A204.1 (cell line): ENCODE data around the gene TBCE.

ENCODE experiments used
- FAIRE-seq: peaks from 2 replicates; lab custom pipeline; 2012; peaks lifted over from hg19 to GRCh38; lab: Jason Lieb, UNC

Gene TBCE

GRCh38 chr1:235367000-235367908, at the start of gene TBCE:
TSS of gene TBCE (plus strand) at chr1:235367427. CDS start at chr1:235380050, 12,623 bp downstream.
- peak; percentile 98 for FAIRE-seq

GRCh38 chr1:235319255-235319654, 48.0 kb upstream of the TBCE start:
- FAIRE-seq: no peak

- FAIRE-seq: no peak
Observed at GRCh38 chr1:235320521-235321179, 46.6 kb upstream of the TBCE start.

GRCh38 chr1:235324296-235324695, 42.9 kb upstream of the TBCE start:
- FAIRE-seq: no peak

GRCh38 chr1:235325139-235325538, 42.1 kb upstream of the TBCE start:
- FAIRE-seq: peak; percentile 23

- no peak for FAIRE-seq
Observed at GRCh38 chr1:235325854-235326253, 41.4 kb upstream of the TBCE start.

- no peak for FAIRE-seq
Observed at GRCh38 chr1:235326719-235327558, 40.3 kb upstream of the TBCE start.

- no peak for FAIRE-seq
Observed at GRCh38 chr1:235327559-235328270, 39.5 kb upstream of the TBCE start, which contains the start of gene ARID4B. TSS of gene ARID4B (minus strand) at chr1:235328179. CDS start at chr1:235326919, 1,260 bp downstream.

GRCh38 chr1:235328271-235329138, 38.7 kb upstream of the TBCE start, which contains the start of gene GGPS1:
TSS of gene GGPS1 (plus strand) at chr1:235328570. CDS start at chr1:235335265, 6,695 bp downstream.
- peak; percentile 97 for FAIRE-seq

GRCh38 chr1:235329139-235329902, 37.9 kb upstream of the TBCE start:
- FAIRE-seq: no peak

- FAIRE-seq: no peak
Observed at GRCh38 chr1:235330918-235331285, 36.3 kb upstream of the TBCE start.

GRCh38 chr1:235331401-235331800, 35.8 kb upstream of the TBCE start:
- FAIRE-seq: no peak

- FAIRE-seq: no peak
Observed at GRCh38 chr1:235336903-235337302, 30.3 kb upstream of the TBCE start.

- no peak for FAIRE-seq
Observed at GRCh38 chr1:235339746-235340145, 27.5 kb upstream of the TBCE start.

GRCh38 chr1:235341334-235341733, 25.9 kb upstream of the TBCE start:
- no peak for FAIRE-seq

- no peak for FAIRE-seq
Observed at GRCh38 chr1:235342039-235342438, 25.2 kb upstream of the TBCE start.

GRCh38 chr1:235342471-235342870, 24.8 kb upstream of the TBCE start:
- no peak for FAIRE-seq

- FAIRE-seq: no peak
Observed at GRCh38 chr1:235343726-235344125, 23.5 kb upstream of the TBCE start.

- FAIRE-seq: no peak
Observed at GRCh38 chr1:235351441-235351840, 15.8 kb upstream of the TBCE start.

- no peak for FAIRE-seq
Observed at GRCh38 chr1:235351898-235352297, 15.3 kb upstream of the TBCE start.
